Measurements from ENCODE around the gene TK2.

TK2 gene

GRCh38 chr16:66471716-66472393 lies 78.1 kb downstream of the TK2 start:
- intact Hi-C loops (cut with DNase I; ENCODE audit: low total_unique reads), result loop anchor here (10.0 kb wide), 1 partner anchor 133 kb away; the partner anchor contains the start of gene CMTM3
- no peaks in the 10 kb centered on the region for H3K9me3 ChIP-seq
- no peak for TF ChIP-seq CTCF (IDR thresholded peaks at IDR 0.05)
- H3K27ac ChIP-seq, result no peak overlapping the region
- H3K36me3 ChIP-seq, result peaks cover 0 to 20% (median 4%) of the 10 kb centered on the region in 3 donors
- no peak overlapping the region for H3K4me3 ChIP-seq
- peak in 1 of 2 donors; percentile 23 for DNase-seq
- H3K4me1 ChIP-seq, result no peaks in the 10 kb centered on the region
- peaks cover 0 to 1% of the 10 kb centered on the region in 2 donors for H3K27me3 ChIP-seq

- Histone ChIP-seq H3K9me3 (no peaks in the 10 kb centered on the region), H3K4me1 (no peaks in the 10 kb centered on the region), H3K27ac (no peak overlapping the region), H3K4me3 (no peak overlapping the region), H3K27me3 (no peaks in the 10 kb centered on the region), H3K36me3 (peaks cover 0 to 20% (median 4%) of the 10 kb centered on the region in 3 donors)
- DNase-seq, result no peak
- intact Hi-C loops (cut with DNase I; ENCODE audit: low total_unique reads), result loop anchor here (10.0 kb wide), 1 partner anchor 134 kb away; the partner anchor contains the start of gene CMTM3
- no peak for TF ChIP-seq CTCF (IDR thresholded peaks at IDR 0.05)
These were observed 78.7 kb downstream of the TK2 start for GRCh38 chr16:66471264-66471663.

- no peak for DNase-seq
- intact Hi-C loops (cut with DNase I; ENCODE audit: low total_unique reads), result loop anchor here (10.0 kb wide), 1 partner anchor 134 kb away; the partner anchor contains the start of gene CMTM3
- no peaks in the 10 kb centered on the region for H3K4me1 ChIP-seq
- TF ChIP-seq CTCF (IDR thresholded peaks at IDR 0.05), result no peak
- H3K27me3 ChIP-seq, result no peaks in the 10 kb centered on the region
- H3K36me3 ChIP-seq, result peaks cover 0 to 20% (median 4%) of the 10 kb centered on the region in 3 donors
- H3K9me3 ChIP-seq, result no peaks in the 10 kb centered on the region
- no peak overlapping the region for H3K27ac ChIP-seq
- no peak overlapping the region for H3K4me3 ChIP-seq
These were observed 79.4 kb downstream of the TK2 start for GRCh38 chr16:66470556-66470955.

- Histone ChIP-seq H3K4me1 (no peaks in the 10 kb centered on the region), H3K27ac (no peak overlapping the region), H3K4me3 (no peak overlapping the region), H3K36me3 (peaks cover 0 to 20% (median 4%) of the 10 kb centered on the region in 3 donors), H3K9me3 (no peaks in the 10 kb centered on the region), H3K27me3 (no peaks in the 10 kb centered on the region)
- no peak for TF ChIP-seq CTCF (IDR thresholded peaks at IDR 0.05)
- no peak for DNase-seq
- intact Hi-C loops (cut with DNase I; ENCODE audit: low total_unique reads), result loop anchor here (10.0 kb wide), 1 partner anchor 135 kb away; the partner anchor contains the start of gene CMTM3
These were observed 79.9 kb downstream of the TK2 start for GRCh38 chr16:66469947-66470546.

- Histone ChIP-seq H3K4me3 (no peak overlapping the region), H3K27ac (no peak overlapping the region), H3K4me1 (no peaks in the 10 kb centered on the region), H3K36me3 (peaks cover 0 to 20% (median 4%) of the 10 kb centered on the region in 3 donors), H3K9me3 (no peaks in the 10 kb centered on the region), H3K27me3 (no peaks in the 10 kb centered on the region)
- intact Hi-C loops (cut with DNase I; ENCODE audit: low total_unique reads), result no loop called here
- DNase-seq, result peak in 1 of 2 donors; percentile 50
- no peak for TF ChIP-seq CTCF (IDR thresholded peaks at IDR 0.05)
These were observed 80.5 kb downstream of the TK2 start for GRCh38 chr16:66469291-66469946.
